GM19452 (cell line): ENCODE data around the gene CXCL12.

Experiments
- ATAC-seq: cut with Tn5 transposase; IDR thresholded peaks from one replicate; pipeline ENCODE4 v1.9.1; 2021; ENCODE audit not compliant: unreplicated experiment

CXCL12 gene

GRCh38 chr10:44364566-44364965 lies 20.3 kb downstream of the CXCL12 start:
- no peak for ATAC-seq

- ATAC-seq, result no peak
These were observed 21.2 kb downstream of the CXCL12 start for GRCh38 chr10:44363716-44364115.

GRCh38 chr10:44362866-44363711 lies 21.8 kb downstream of the CXCL12 start:
- ATAC-seq, result no peak

- ATAC-seq, result no peak
These were observed 23.8 kb downstream of the CXCL12 start for GRCh38 chr10:44361109-44361508.

GRCh38 chr10:44358080-44358771 lies 26.7 kb downstream of the CXCL12 start:
- ATAC-seq, result no peak

GRCh38 chr10:44357023-44357540 lies 27.8 kb downstream of the CXCL12 start:
- no peak for ATAC-seq

- no peak for ATAC-seq
These were observed 28.5 kb downstream of the CXCL12 start for GRCh38 chr10:44356139-44357022.

GRCh38 chr10:44355630-44356029 lies 29.3 kb downstream of the CXCL12 start:
- no peak for ATAC-seq

GRCh38 chr10:44354771-44355170 lies 30.1 kb downstream of the CXCL12 start:
- ATAC-seq, result no peak

- ATAC-seq, result no peak
These were observed 31.2 kb downstream of the CXCL12 start for GRCh38 chr10:44353721-44354120.

GRCh38 chr10:44353128-44353390 lies 31.8 kb downstream of the CXCL12 start:
- no peak for ATAC-seq

- ATAC-seq, result no peak
These were observed 32.4 kb downstream of the CXCL12 start for GRCh38 chr10:44352316-44353127.

- no peak for ATAC-seq
These were observed 36.4 kb downstream of the CXCL12 start for GRCh38 chr10:44348496-44348895.

GRCh38 chr10:44347609-44348400 lies 37.1 kb downstream of the CXCL12 start:
- ATAC-seq, result no peak

GRCh38 chr10:44344727-44345126 lies 40.2 kb downstream of the CXCL12 start:
- ATAC-seq, result no peak

- no peak for ATAC-seq
These were observed 41.1 kb downstream of the CXCL12 start for GRCh38 chr10:44343843-44344242.

GRCh38 chr10:44341886-44342285 lies 43.0 kb downstream of the CXCL12 start:
- ATAC-seq, result no peak

- no peak for ATAC-seq
These were observed 44.3 kb downstream of the CXCL12 start for GRCh38 chr10:44340557-44340956.

GRCh38 chr10:44339218-44339617 lies 45.7 kb downstream of the CXCL12 start:
- no peak for ATAC-seq

GRCh38 chr10:44337081-44337480 lies 47.8 kb downstream of the CXCL12 start:
- no peak for ATAC-seq
